GM12801 (cell line): ENCODE results near the gene DLST.

ENCODE experiments used
- TF ChIP-seq, protein P1 (sequence below): IDR thresholded peaks from one replicate; pipeline ENCODE4 v1.5.1; 2011; ENCODE audit warnings: control low read depth; ENCODE audit not compliant: insufficient read length; ENCODE audit errors: extremely low read depth

Gene DLST

DNA sequence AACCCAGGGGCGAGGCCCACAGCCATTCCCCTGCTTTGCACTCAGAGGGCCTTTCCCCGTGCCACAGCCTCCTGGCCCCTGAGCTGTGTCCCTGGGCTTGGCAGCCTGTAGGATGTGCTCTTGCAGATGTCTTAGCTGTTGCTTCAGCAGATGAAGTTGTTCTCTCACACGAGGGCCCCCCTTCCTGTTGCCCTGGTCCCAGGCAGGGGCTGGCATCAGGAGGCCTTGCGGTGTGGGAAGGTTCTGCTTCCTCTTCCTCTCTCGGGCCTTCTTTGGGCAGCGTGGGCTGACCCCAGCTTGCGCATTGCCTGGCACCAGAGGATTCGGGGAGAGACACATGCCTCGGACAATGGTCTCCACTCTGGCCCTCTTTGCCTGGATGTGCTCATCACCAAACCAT lies 18.4 kb upstream of the DLST start:
- TF ChIP-seq, protein P1, sequence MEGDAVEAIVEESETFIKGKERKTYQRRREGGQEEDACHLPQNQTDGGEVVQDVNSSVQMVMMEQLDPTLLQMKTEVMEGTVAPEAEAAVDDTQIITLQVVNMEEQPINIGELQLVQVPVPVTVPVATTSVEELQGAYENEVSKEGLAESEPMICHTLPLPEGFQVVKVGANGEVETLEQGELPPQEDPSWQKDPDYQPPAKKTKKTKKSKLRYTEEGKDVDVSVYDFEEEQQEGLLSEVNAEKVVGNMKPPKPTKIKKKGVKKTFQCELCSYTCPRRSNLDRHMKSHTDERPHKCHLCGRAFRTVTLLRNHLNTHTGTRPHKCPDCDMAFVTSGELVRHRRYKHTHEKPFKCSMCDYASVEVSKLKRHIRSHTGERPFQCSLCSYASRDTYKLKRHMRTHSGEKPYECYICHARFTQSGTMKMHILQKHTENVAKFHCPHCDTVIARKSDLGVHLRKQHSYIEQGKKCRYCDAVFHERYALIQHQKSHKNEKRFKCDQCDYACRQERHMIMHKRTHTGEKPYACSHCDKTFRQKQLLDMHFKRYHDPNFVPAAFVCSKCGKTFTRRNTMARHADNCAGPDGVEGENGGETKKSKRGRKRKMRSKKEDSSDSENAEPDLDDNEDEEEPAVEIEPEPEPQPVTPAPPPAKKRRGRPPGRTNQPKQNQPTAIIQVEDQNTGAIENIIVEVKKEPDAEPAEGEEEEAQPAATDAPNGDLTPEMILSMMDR = no peak

DNA sequence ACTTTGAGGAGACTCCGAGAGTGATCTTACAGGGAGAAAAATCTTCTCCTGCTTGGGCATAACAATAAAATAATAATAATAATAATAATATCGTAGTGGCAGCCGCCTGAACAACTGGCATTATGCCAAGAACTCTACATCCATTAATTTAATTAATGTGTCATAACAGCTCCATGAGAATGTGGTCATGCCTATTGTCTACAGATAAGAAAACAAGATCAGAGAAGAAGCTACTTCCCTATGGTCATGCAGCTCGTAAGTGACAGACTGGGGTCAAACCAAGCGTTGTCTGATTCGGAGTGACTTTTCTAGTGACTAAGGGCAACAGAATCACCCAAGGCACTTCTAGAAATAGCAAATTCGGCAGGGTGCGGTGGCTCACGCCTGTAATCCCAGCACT lies 17.5 kb upstream of the DLST start:
- TF ChIP-seq, protein P1 = no peak

DNA sequence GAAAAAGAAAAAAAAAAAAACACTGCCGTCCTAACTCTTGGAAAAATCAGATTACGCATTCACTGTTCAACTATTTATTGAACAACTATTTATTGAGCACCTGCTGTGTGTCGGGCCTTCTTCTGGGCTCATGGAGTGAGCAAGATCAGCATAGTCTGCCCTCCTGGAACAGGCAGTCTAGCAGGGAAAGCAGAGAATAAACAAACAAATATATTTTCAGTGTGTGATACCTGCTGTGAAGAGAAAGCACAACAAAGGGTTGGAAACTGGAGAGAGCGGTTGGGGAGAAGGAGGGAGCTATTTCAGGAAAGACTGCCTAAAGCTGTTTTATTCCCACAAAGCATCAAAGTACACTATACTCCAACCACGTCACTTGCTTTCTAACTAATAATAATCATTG lies 16.6 kb upstream of the DLST start:
- TF ChIP-seq, protein P1 = no peak

DNA sequence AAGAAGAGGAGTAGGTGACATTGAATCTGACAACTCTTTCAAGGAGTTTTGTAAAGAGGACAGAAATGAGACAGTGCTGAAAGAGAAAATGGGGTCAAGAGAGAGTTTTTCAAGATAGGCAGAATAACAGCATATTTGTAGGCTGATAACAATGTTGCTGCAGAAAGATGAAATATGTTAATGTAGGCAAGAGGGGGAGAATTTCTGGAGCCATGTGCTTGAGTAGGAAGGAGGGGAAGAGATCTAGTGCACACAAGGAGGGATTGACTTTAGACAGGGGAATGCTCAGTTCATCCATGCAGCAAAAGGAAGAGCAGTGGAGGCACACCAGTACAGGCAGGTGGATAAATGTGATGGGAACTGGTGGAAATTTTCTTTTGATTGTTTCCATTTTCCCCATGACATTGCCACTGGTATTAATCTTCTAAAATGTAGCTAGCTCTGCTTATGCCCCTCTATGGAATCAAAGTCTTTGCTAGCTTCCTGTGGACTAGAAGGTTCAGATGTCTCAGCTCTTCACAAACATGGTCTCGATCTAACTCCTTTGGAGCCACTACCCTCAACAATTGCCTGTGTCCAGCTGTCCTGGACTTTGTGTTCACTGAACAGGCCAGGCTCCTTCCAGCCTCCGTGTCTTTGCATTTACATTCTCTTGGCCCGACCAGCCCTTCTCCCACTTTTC lies 14.9 kb upstream of the DLST start:
- TF ChIP-seq, protein P1 = no peak

DNA sequence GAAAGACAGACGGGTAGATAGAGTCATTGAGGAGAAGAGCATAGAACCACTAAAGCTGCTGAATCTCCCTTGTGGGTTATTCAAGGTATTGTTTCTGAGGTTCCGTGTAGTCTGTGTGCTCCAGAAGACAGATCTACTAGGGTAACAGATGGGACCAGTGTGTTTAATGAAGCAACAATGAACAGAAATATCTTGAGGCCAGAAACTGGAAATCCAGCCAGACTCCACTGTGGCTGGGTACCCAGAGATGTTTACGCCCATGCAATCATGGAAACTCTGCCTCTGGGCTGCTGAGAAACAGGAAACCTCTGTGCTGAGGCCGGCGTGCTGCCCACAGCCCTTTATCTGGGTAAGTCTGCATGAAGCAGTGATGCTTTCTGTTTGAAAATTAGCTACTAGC lies 14.0 kb upstream of the DLST start:
- TF ChIP-seq, protein P1 = no peak

DNA sequence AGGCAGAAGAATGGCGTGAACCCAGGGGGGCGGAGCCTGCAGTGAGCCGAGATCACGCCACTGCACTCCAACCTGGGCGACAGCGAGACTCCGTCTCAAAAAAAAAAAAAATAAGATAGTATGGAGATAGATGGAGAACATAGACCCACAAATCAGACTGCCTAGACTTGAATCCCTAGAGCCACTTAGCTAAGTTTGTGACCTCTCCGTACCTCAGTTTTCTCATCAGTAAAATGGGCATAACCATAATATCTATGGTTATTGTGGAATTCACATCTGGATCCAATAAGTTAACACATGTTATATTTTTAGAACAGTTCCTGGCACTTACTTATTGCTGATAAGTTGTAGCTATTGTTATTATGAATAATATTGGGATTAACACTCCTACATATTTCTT lies 13.0 kb upstream of the DLST start:
- TF ChIP-seq, protein P1 = no peak

DNA sequence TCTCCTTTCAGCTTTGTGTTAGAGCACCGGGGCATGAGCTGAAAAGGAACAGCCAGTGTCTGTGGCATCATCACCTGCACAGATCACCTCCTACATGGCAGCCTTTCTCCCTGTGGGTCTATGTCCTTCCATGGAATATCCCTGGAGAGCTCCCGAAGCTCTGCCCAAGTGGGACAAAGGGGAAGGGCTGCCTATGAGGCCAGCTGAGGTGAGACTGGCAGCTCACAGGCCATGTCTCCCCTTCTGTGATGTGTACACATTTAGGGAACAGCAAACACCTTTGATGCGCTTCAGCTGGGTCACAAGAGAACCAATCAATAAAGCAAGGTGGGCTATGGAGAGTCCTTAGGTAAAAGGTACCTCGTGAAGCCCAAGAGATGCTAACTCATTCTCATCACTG lies 9.9 kb upstream of the DLST start:
- TF ChIP-seq, protein P1 = no peak
